GM23338 (cell line): Measurements from ENCODE around the gene BEND5.

Experiments used
- CREB1 ChIP-seq: fragments of 250-450 bp; sonication (Bioruptor Pico); IDR thresholded peaks from 2 replicates; pipeline ENCODE4 v1.5.0; 2020; ENCODE audit warnings: low read depth, mild to moderate bottlenecking, moderate library complexity
- EZH2 ChIP-seq: fragments of 200-600 bp; sonication (generic); IDR thresholded peaks from one replicate; pipeline ENCODE4 v1.8.0; 2017; ENCODE audit warnings: antibody characterized with exemption, mild to moderate bottlenecking, low read depth; ENCODE audit not compliant: unreplicated experiment
- EZH2phosphoT487 ChIP-seq: fragments of 200-600 bp; sonication (generic); IDR thresholded peaks from one replicate; pipeline ENCODE4 v1.8.1; 2018; ENCODE audit warnings: antibody characterized with exemption; ENCODE audit not compliant: unreplicated experiment
- JUNB ChIP-seq: IDR thresholded peaks from one replicate; pipeline ENCODE4 v1.6.1; 2016; ENCODE audit warnings: antibody characterized with exemption; ENCODE audit not compliant: unreplicated experiment
- NANOG ChIP-seq: IDR thresholded peaks from 2 replicates; pipeline ENCODE4 v1.6.1; 2016; ENCODE audit warnings: antibody characterized with exemption, borderline replicate concordance
- POLR2AphosphoS5 ChIP-seq: IDR thresholded peaks from 2 replicates; pipeline ENCODE4 v1.6.1; 2016; ENCODE audit warnings: antibody characterized with exemption, low read depth
- REST ChIP-seq: IDR thresholded peaks from one replicate; pipeline ENCODE4 v1.6.1; 2018; ENCODE audit warnings: antibody characterized with exemption; ENCODE audit not compliant: unreplicated experiment
- STAT1 ChIP-seq: IDR thresholded peaks from one replicate; pipeline ENCODE4 v1.6.1; 2016; ENCODE audit warnings: antibody characterized with exemption; ENCODE audit not compliant: unreplicated experiment
- ZNF331 ChIP-seq: fragments of 250-450 bp; sonication (Bioruptor Pico); IDR thresholded peaks from 2 replicates; pipeline ENCODE4 v1.5.0; 2020; ENCODE audit warnings: low read depth, mild to moderate bottlenecking, moderate library complexity
- TF ChIP-seq, protein P1 (sequence below), 2 experiments: fragments of 200-600 bp in 1 of 2; sonication (generic) in 1 of 2; conservative IDR thresholded peaks; 2 replicates each; pipeline versions ENCODE4 v1.5.1 to v1.6.1; 2016 to 2017; ENCODE audit warnings: antibody characterized with exemption in 2 of 2, low read depth in 2 of 2, mild to moderate bottlenecking in 2 of 2, moderate library complexity in 1 of 2

DNA sequence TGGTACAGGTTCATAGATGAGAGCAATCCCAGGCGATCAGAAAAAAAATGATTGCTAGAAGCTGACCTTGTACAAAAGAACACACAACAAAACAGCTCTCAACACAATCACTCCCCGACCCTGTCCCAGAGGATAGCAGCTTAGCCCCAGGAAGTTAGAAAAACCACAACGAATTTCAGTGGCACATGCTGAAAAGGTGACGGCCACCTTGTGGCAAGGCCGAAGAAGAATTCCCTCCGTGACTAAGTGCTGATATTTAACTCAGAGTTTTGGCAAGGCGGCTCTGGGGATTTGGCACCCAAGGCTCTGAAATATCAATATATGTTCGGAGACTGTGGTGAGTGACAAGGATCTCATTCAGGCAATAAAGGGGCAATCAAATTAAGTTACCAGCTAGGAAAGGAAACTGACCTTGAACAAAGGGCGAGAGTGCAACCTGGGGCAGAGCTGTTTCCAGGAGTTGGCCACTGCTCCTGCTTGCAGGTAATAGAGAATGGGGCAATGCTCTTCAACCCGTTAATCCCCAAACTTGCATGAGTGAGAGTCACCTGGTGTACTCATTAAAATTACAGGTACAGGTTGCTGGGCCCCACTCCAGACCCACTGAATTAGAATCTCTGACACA is 96.2 kb downstream of the BEND5 start:
- TF ChIP-seq, protein P1, sequence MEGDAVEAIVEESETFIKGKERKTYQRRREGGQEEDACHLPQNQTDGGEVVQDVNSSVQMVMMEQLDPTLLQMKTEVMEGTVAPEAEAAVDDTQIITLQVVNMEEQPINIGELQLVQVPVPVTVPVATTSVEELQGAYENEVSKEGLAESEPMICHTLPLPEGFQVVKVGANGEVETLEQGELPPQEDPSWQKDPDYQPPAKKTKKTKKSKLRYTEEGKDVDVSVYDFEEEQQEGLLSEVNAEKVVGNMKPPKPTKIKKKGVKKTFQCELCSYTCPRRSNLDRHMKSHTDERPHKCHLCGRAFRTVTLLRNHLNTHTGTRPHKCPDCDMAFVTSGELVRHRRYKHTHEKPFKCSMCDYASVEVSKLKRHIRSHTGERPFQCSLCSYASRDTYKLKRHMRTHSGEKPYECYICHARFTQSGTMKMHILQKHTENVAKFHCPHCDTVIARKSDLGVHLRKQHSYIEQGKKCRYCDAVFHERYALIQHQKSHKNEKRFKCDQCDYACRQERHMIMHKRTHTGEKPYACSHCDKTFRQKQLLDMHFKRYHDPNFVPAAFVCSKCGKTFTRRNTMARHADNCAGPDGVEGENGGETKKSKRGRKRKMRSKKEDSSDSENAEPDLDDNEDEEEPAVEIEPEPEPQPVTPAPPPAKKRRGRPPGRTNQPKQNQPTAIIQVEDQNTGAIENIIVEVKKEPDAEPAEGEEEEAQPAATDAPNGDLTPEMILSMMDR (conservative IDR thresholded peaks at IDR 0.05; ENCODE audit: low read depth in 2 of 2): peak; percentile 52
- no peak for TF ChIP-seq EZH2
- TF ChIP-seq REST: no peak
- no peak for TF ChIP-seq STAT1
- TF ChIP-seq POLR2AphosphoS5: no peak
- TF ChIP-seq NANOG: no peak
- TF ChIP-seq CREB1 (CRISPR knock-in tag): no peak
- TF ChIP-seq ZNF331 (CRISPR knock-in tag): no peak
- no peak for TF ChIP-seq EZH2phosphoT487
- no peak for TF ChIP-seq JUNB
